ENCODE data around the gene INPP4B. TPM values are rescaled to one million over a fixed set of nuclear protein-coding genes. Genes with fewer than 3 reads are reported as not detected.

Gene INPP4B
- total and polyA plus RNA-seq, 2 donors (not counting 1 experiment from before 2014, with no cell fraction given) = 19.7 to 22.2 TPM

GRCh38 chr4:142218726-142219125, 627.4 kb downstream of the INPP4B start:
- H3K27ac ChIP-seq (ENCODE audit: insufficient read depth, low read length) = no peak overlapping the region
- no peaks in the 10 kb centered on the region for H3K9me3 ChIP-seq (ENCODE audit: control insufficient read depth, insufficient read depth, low read depth, low read length)
- no peak for DNase-seq (ENCODE audit: low read depth in 2 of 2)
- H3K4me3 ChIP-seq (replicated peaks in 1 of 4; ENCODE audit: control extremely low read depth in 1 of 4, insufficient read depth in 1 of 4, low read depth in 3 of 4, low read length in 4 of 4) = no peak overlapping the region
- no peaks in the 10 kb centered on the region for H3K36me3 ChIP-seq (ENCODE audit: control insufficient read depth, insufficient read depth, low read length)
- no peak overlapping the region for H3K4me2 ChIP-seq (ENCODE audit: extremely low read depth, insufficient read depth, low read length)
- H2AFZ ChIP-seq (ENCODE audit: low read length) = no peak overlapping the region
- H4K20me1 ChIP-seq (ENCODE audit: control insufficient read depth, extremely low read depth, insufficient read depth, low read length) = no peaks in the 10 kb centered on the region
- no peaks in the 10 kb centered on the region for H3K79me2 ChIP-seq (ENCODE audit: control insufficient read depth, insufficient read depth, low read length)
- H3K4me1 ChIP-seq (ENCODE audit: control insufficient read depth, extremely low read depth, insufficient read depth, low read length) = no peaks in the 10 kb centered on the region
- no peaks in the 10 kb centered on the region for H3K27me3 ChIP-seq (ENCODE audit: control insufficient read depth, insufficient read depth, low read length)
- no peak overlapping the region for H3K9ac ChIP-seq (ENCODE audit: insufficient read depth, low read length)
- TF ChIP-seq CTCF (conservative IDR thresholded peaks at IDR 0.05 in 1 of 2, IDR thresholded peaks at IDR 0.05 in 1 of 2; ENCODE audit: low read depth in 1 of 2, low read length in 2 of 2) (no peak), EZH2 (IDR thresholded peaks at IDR 0.05; ENCODE audit: low read length, missing control alignments) (no peak)

GRCh38 chr4:142211444-142211843, 634.7 kb downstream of the INPP4B start:
- Histone ChIP-seq H3K27ac (ENCODE audit: insufficient read depth, low read length) (no peak overlapping the region), H3K36me3 (ENCODE audit: control insufficient read depth, insufficient read depth, low read length) (no peaks in the 10 kb centered on the region), H3K9me3 (ENCODE audit: control insufficient read depth, insufficient read depth, low read depth, low read length) (no peaks in the 10 kb centered on the region), H3K79me2 (ENCODE audit: control insufficient read depth, insufficient read depth, low read length) (no peaks in the 10 kb centered on the region), H3K9ac (ENCODE audit: insufficient read depth, low read length) (no peak overlapping the region), H3K27me3 (ENCODE audit: control insufficient read depth, insufficient read depth, low read length) (no peaks in the 10 kb centered on the region), H3K4me2 (ENCODE audit: extremely low read depth, insufficient read depth, low read length) (no peak overlapping the region), H3K4me1 (ENCODE audit: control insufficient read depth, extremely low read depth, insufficient read depth, low read length) (no peaks in the 10 kb centered on the region), H3K4me3 (replicated peaks in 1 of 4; ENCODE audit: control extremely low read depth in 1 of 4, insufficient read depth in 1 of 4, low read depth in 3 of 4, low read length in 4 of 4) (no peak overlapping the region), H2AFZ (ENCODE audit: low read length) (no peak overlapping the region), H4K20me1 (ENCODE audit: control insufficient read depth, extremely low read depth, insufficient read depth, low read length) (no peaks in the 10 kb centered on the region)
- no peak for DNase-seq (ENCODE audit: low read depth in 2 of 2)
- TF ChIP-seq EZH2 (IDR thresholded peaks at IDR 0.05; ENCODE audit: low read length, missing control alignments) (no peak), CTCF (conservative IDR thresholded peaks at IDR 0.05 in 1 of 2, IDR thresholded peaks at IDR 0.05 in 1 of 2; ENCODE audit: low read depth in 1 of 2, low read length in 2 of 2) (no peak)

GRCh38 chr4:142203505-142203904, 642.6 kb downstream of the INPP4B start:
- Histone ChIP-seq H3K4me2 (ENCODE audit: extremely low read depth, insufficient read depth, low read length) (no peak overlapping the region), H3K9ac (ENCODE audit: insufficient read depth, low read length) (no peak overlapping the region), H2AFZ (ENCODE audit: low read length) (no peak overlapping the region), H3K9me3 (ENCODE audit: control insufficient read depth, insufficient read depth, low read depth, low read length) (no peaks in the 10 kb centered on the region), H4K20me1 (ENCODE audit: control insufficient read depth, extremely low read depth, insufficient read depth, low read length) (no peaks in the 10 kb centered on the region), H3K4me1 (ENCODE audit: control insufficient read depth, extremely low read depth, insufficient read depth, low read length) (no peaks in the 10 kb centered on the region), H3K27me3 (ENCODE audit: control insufficient read depth, insufficient read depth, low read length) (no peaks in the 10 kb centered on the region), H3K4me3 (replicated peaks in 1 of 4; ENCODE audit: control extremely low read depth in 1 of 4, insufficient read depth in 1 of 4, low read depth in 3 of 4, low read length in 4 of 4) (no peak overlapping the region), H3K27ac (ENCODE audit: insufficient read depth, low read length) (no peak overlapping the region), H3K79me2 (ENCODE audit: control insufficient read depth, insufficient read depth, low read length) (no peaks in the 10 kb centered on the region), H3K36me3 (ENCODE audit: control insufficient read depth, insufficient read depth, low read length) (no peaks in the 10 kb centered on the region)
- TF ChIP-seq EZH2 (IDR thresholded peaks at IDR 0.05; ENCODE audit: low read length, missing control alignments) (no peak), CTCF (conservative IDR thresholded peaks at IDR 0.05 in 1 of 2, IDR thresholded peaks at IDR 0.05 in 1 of 2; ENCODE audit: low read depth in 1 of 2, low read length in 2 of 2) (no peak)
- DNase-seq (ENCODE audit: low read depth in 2 of 2) = peak in 1 of 2 donors; percentile 10

All from fibroblast of lung (primary cell).